H9 (cell line): ENCODE data around the gene PHAF1. TPM values are rescaled to one million over a fixed set of nuclear protein-coding genes. Genes with fewer than 3 reads are reported as not detected.

Experiments
- DNase-seq: peaks from one replicate; pipeline ENCODE4 v3.0.0-alpha.2; 2017
- H2AFZ ChIP-seq: one replicate; pipeline ENCODE4 v1.6.1; 2013; ENCODE audit warnings: mild to moderate bottlenecking, low read length, control low read depth, moderate library complexity
- H2AK5ac ChIP-seq: 2 replicates; pipeline ENCODE4 v1.6.1; 2013; ENCODE audit warnings: low read length, control low read depth, mixed read lengths; ENCODE audit not compliant: insufficient read length
- H2BK120ac ChIP-seq: one replicate; pipeline ENCODE4 v1.6.1; 2013; ENCODE audit warnings: low read depth, mild to moderate bottlenecking, low read length, control low read depth, inconsistent platforms; ENCODE audit not compliant: poor library complexity, severe bottlenecking
- H2BK12ac ChIP-seq: 2 replicates; pipeline ENCODE4 v1.6.1; 2013; ENCODE audit warnings: low read length, control low read depth, mixed read lengths, low read depth; ENCODE audit not compliant: insufficient read length
- H2BK15ac ChIP-seq: 2 replicates; pipeline ENCODE4 v1.6.1; 2013; ENCODE audit warnings: low read depth, low read length, control low read depth
- H2BK20ac ChIP-seq: one replicate; pipeline ENCODE4 v1.6.1; 2013; ENCODE audit warnings: low read depth, mild to moderate bottlenecking, low read length, control low read depth, inconsistent platforms; ENCODE audit not compliant: poor library complexity, severe bottlenecking
- H2BK5ac ChIP-seq: 2 replicates; pipeline ENCODE4 v1.6.1; 2013; ENCODE audit warnings: low read length, control low read depth, mixed read lengths; ENCODE audit not compliant: insufficient read length
- H3K14ac ChIP-seq: 2 replicates; pipeline ENCODE4 v1.6.1; 2013; ENCODE audit warnings: low read length, control low read depth; ENCODE audit not compliant: insufficient read depth
- H3K18ac ChIP-seq: 2 replicates; pipeline ENCODE4 v1.6.1; 2013; ENCODE audit warnings: low read depth, mild to moderate bottlenecking, mixed read lengths, low read length, control low read depth; ENCODE audit not compliant: insufficient read length
- H3K23ac ChIP-seq: 2 replicates; pipeline ENCODE4 v1.6.1; 2013; ENCODE audit warnings: low read length, control low read depth, mixed read lengths, low read depth; ENCODE audit not compliant: insufficient read length
- H3K23me2 ChIP-seq: 2 replicates; pipeline ENCODE4 v1.6.1; 2013; ENCODE audit warnings: low read depth, mild to moderate bottlenecking, mixed read lengths, low read length, control low read depth; ENCODE audit not compliant: insufficient read length, poor library complexity, severe bottlenecking
- H3K27ac ChIP-seq: 2 replicates; pipeline ENCODE4 v1.5.1; 2013; ENCODE audit warnings: low read length, control low read depth, mixed read lengths, low read depth; ENCODE audit not compliant: insufficient read length
- H3K27me3 ChIP-seq: 2 replicates; pipeline ENCODE4 v1.6.1; 2013; ENCODE audit warnings: low read length, control low read depth, inconsistent platforms; ENCODE audit not compliant: insufficient read depth
- H3K4ac ChIP-seq: 2 replicates; pipeline ENCODE4 v1.6.1; 2013; ENCODE audit warnings: low read depth, mild to moderate bottlenecking, control low read depth, inconsistent platforms, low read length, moderate library complexity
- H3K4me1 ChIP-seq: 2 replicates; pipeline ENCODE4 v1.6.1; 2013; ENCODE audit warnings: low read length, control low read depth, inconsistent platforms; ENCODE audit not compliant: insufficient read depth
- H3K4me2 ChIP-seq: 2 replicates; pipeline ENCODE4 v1.6.1; 2013; ENCODE audit warnings: low read length, control low read depth, mixed read lengths; ENCODE audit not compliant: insufficient read length, insufficient read depth
- H3K56ac ChIP-seq: 2 replicates; pipeline ENCODE4 v1.6.1; 2013; ENCODE audit warnings: low read depth, mild to moderate bottlenecking, mixed read lengths, low read length, control low read depth; ENCODE audit not compliant: insufficient read length
- H3K79me1 ChIP-seq: 2 replicates; pipeline ENCODE4 v1.6.1; 2013; ENCODE audit warnings: low read depth, mild to moderate bottlenecking, moderate library complexity, low read length, control low read depth, inconsistent platforms; ENCODE audit not compliant: insufficient read depth, poor library complexity, severe bottlenecking
- H3K79me2 ChIP-seq: 2 replicates; pipeline ENCODE4 v1.6.1; 2013; ENCODE audit warnings: low read length, control low read depth, inconsistent platforms; ENCODE audit not compliant: insufficient read depth
- H3K9ac ChIP-seq: 2 replicates; pipeline ENCODE4 v1.6.1; 2013; ENCODE audit warnings: low read length, control low read depth, mixed read lengths; ENCODE audit not compliant: insufficient read length; ENCODE audit errors: extremely low read depth
- H3K9me3 ChIP-seq: one replicate; pipeline ENCODE4 v1.6.1; 2013; ENCODE audit warnings: low read depth, low read length, inconsistent platforms; ENCODE audit not compliant: control insufficient read depth
- H3T11ph ChIP-seq: one replicate; pipeline ENCODE4 v1.6.1; 2013; ENCODE audit warnings: mild to moderate bottlenecking, low read length, control low read depth, inconsistent platforms
- H4K20me1 ChIP-seq: one replicate; pipeline ENCODE4 v1.6.1; 2013; ENCODE audit not compliant: control insufficient read depth, insufficient read length, insufficient read depth
- H4K5ac ChIP-seq: 2 replicates; pipeline ENCODE4 v1.6.1; 2013; ENCODE audit warnings: low read depth, mild to moderate bottlenecking, mixed read lengths, low read length, control low read depth; ENCODE audit not compliant: insufficient read length
- H4K8ac ChIP-seq: replicated peaks from 2 replicates; pipeline ENCODE4 v1.6.1; 2013; ENCODE audit warnings: low read length, control low read depth, mixed read lengths, low read depth; ENCODE audit not compliant: insufficient read length
- H4K91ac ChIP-seq: 2 replicates; pipeline ENCODE4 v1.6.1; 2013; ENCODE audit warnings: low read depth, mild to moderate bottlenecking, moderate library complexity, mixed read lengths, low read length, control low read depth; ENCODE audit not compliant: insufficient read length
- H3K27ac Mint-ChIP-seq, 3 experiments: 2 replicates in 2 of 3; 3 replicates in 1 of 3; pipeline ENCODE4 v1.8.0; 2020 to 2021; ENCODE audit warnings: mixed read lengths in 3 of 3, mild to moderate bottlenecking in 1 of 3, moderate library complexity in 1 of 3
- H3K27me3 Mint-ChIP-seq: 2 replicates; pipeline ENCODE4 v1.8.0; 2021; ENCODE audit warnings: low read depth, mild to moderate bottlenecking, moderate library complexity, mixed read lengths
- H3K36me3 Mint-ChIP-seq, 3 experiments: 2 replicates in 2 of 3; 3 replicates in 1 of 3; pipeline ENCODE4 v1.8.0; 2020 to 2021; ENCODE audit warnings: low read depth in 3 of 3, mixed read lengths in 3 of 3; ENCODE audit not compliant: insufficient read depth in 1 of 3
- H3K4me1 Mint-ChIP-seq, 2 experiments: 2 replicates each; pipeline ENCODE4 v1.8.0; 2020; ENCODE audit warnings: mixed read lengths in 2 of 2
- H3K4me3 Mint-ChIP-seq, 2 experiments: 2 replicates in 1 of 2; 3 replicates in 1 of 2; pipeline ENCODE4 v1.8.0; 2020 to 2021; ENCODE audit warnings: mild to moderate bottlenecking in 2 of 2, mixed read lengths in 2 of 2, moderate library complexity in 1 of 2
- H3K9me3 Mint-ChIP-seq, 2 experiments: 2 replicates in 1 of 2; 3 replicates in 1 of 2; pipeline ENCODE4 v1.8.0; 2020; ENCODE audit warnings: mild to moderate bottlenecking in 2 of 2, mixed read lengths in 2 of 2, moderate library complexity in 1 of 2
- WGBS: extraction: QIAGEN DNeasy Blood & Tissue Kit; methylation state at CpG from one replicate; pipeline ENCODE4 v1.1.7; 2013; ENCODE audit warnings: missing lambda C conversion rate, low lambda C conversion rate, mixed read lengths; ENCODE audit not compliant: insufficient read length; ENCODE audit errors: extremely low coverage; 5-methylcytosine and 5-hydroxymethylcytosine counted together
- total RNA-seq: library from RNA; stranded (reverse); gene quantifications from 2 replicates; pipeline ENCODE4 v1.2.1, GENCODE V29; 2021
- TF ChIP-seq, protein P1 (sequence below): fragments of 200-600 bp; sonication (generic); conservative IDR thresholded peaks from 3 replicates; pipeline ENCODE4 v1.8.0; 2021; ENCODE audit warnings: antibody characterized with exemption, mild to moderate bottlenecking

PHAF1 gene
- total RNA-seq, 1 experiment from 2014 or later, result 18.8 TPM

DNA sequence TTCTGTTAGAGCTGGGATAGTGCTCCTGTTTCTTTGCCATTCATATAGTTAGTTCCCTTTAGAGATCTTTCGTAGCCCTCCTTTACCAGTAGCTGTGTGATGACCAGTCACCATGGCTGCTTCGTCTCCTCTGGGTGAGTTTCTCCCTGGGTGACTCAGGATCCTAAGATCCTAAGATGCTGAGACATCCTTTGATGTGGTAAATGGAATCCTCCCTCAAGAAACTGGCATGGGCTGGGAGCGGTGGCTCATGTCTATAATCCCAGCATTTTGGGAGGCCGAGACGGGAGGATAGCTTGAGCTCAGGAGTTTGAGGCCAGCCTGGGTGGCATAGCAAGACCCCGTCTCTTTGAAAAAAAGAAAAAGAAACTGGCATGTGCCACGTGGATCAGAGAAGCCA lies 5.9 kb downstream of the PHAF1 start:
- no peaks in the 10 kb centered on the region for H3K9me3 ChIP-seq
- H3K27me3 Mint-ChIP-seq, result no peaks in the 10 kb centered on the region; the same call in 1 of the 2 replicates
- H3T11ph ChIP-seq, result no peak overlapping the region
- H3K4me2 ChIP-seq, result no peak overlapping the region
- no peak overlapping the region for H2AK5ac ChIP-seq
- H3K4me3 Mint-ChIP-seq, result no peak overlapping the region
- no peak overlapping the region for H3K23ac ChIP-seq
- H3K79me1 ChIP-seq, result peaks cover 5% of the 10 kb centered on the region
- no peaks in the 10 kb centered on the region for H3K23me2 ChIP-seq
- no peak overlapping the region for H3K14ac ChIP-seq
- TF ChIP-seq, protein P1, sequence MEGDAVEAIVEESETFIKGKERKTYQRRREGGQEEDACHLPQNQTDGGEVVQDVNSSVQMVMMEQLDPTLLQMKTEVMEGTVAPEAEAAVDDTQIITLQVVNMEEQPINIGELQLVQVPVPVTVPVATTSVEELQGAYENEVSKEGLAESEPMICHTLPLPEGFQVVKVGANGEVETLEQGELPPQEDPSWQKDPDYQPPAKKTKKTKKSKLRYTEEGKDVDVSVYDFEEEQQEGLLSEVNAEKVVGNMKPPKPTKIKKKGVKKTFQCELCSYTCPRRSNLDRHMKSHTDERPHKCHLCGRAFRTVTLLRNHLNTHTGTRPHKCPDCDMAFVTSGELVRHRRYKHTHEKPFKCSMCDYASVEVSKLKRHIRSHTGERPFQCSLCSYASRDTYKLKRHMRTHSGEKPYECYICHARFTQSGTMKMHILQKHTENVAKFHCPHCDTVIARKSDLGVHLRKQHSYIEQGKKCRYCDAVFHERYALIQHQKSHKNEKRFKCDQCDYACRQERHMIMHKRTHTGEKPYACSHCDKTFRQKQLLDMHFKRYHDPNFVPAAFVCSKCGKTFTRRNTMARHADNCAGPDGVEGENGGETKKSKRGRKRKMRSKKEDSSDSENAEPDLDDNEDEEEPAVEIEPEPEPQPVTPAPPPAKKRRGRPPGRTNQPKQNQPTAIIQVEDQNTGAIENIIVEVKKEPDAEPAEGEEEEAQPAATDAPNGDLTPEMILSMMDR, result no peak
- no peak overlapping the region for H2BK15ac ChIP-seq
- no peak overlapping the region for H3K9ac ChIP-seq
- no peaks in the 10 kb centered on the region for H3K27me3 ChIP-seq
- no peaks in the 10 kb centered on the region for H3K9me3 Mint-ChIP-seq
- H2BK5ac ChIP-seq, result no peak overlapping the region
- no peak overlapping the region for H2BK12ac ChIP-seq
- H3K79me2 ChIP-seq, result peaks cover 3% of the 10 kb centered on the region; the same call in 1 of the 2 replicates
- H2AFZ ChIP-seq, result no peak overlapping the region
- no peak overlapping the region for H3K27ac Mint-ChIP-seq
- H2BK20ac ChIP-seq, result no peak overlapping the region
- peaks cover 0 to 10% (median 9%) of the 10 kb centered on the region in 3 experiments; a peak in 6 of 7 replicates for H3K36me3 Mint-ChIP-seq
- no peaks in the 10 kb centered on the region for H4K20me1 ChIP-seq
- H4K91ac ChIP-seq, result no peak overlapping the region
- no peak overlapping the region for H3K56ac ChIP-seq
- no peak overlapping the region for H4K8ac ChIP-seq
- no peak overlapping the region for H4K5ac ChIP-seq
- no peak overlapping the region for H3K27ac ChIP-seq
- H3K4ac ChIP-seq, result no peak overlapping the region
- no peak overlapping the region for H2BK120ac ChIP-seq
- DNase-seq, result no peak
- H3K4me1 Mint-ChIP-seq, result peaks cover 13 to 14% of the 10 kb centered on the region in 2 experiments
- no peak overlapping the region for H3K18ac ChIP-seq
- no peaks in the 10 kb centered on the region; the same call in 1 of the 2 replicates for H3K4me1 ChIP-seq
- WGBS, result no CpG with 5 or more reads among the region's 7 CpGs
